IPS-15b (cell line): Measurements from ENCODE around the gene GHRH.

Experiments
- H3K27me3 ChIP-seq: one replicate; pipeline ENCODE4 v1.6.1; 2013; ENCODE audit warnings: low read length; ENCODE audit not compliant: control insufficient read depth, insufficient read depth
- H3K36me3 ChIP-seq: one replicate; pipeline ENCODE4 v1.6.1; 2013; ENCODE audit warnings: low read length; ENCODE audit not compliant: control insufficient read depth, insufficient read depth
- H3K4me1 ChIP-seq: one replicate; pipeline ENCODE4 v1.6.1; 2013; ENCODE audit warnings: mild to moderate bottlenecking, low read length; ENCODE audit not compliant: control insufficient read depth, insufficient read depth
- H3K4me3 ChIP-seq: one replicate; pipeline ENCODE4 v1.5.1; 2013; ENCODE audit warnings: low read depth, low read length
- H3K9ac ChIP-seq: one replicate; pipeline ENCODE4 v1.6.1; 2013; ENCODE audit warnings: low read depth, mild to moderate bottlenecking, low read length
- H3K9me3 ChIP-seq: one replicate; pipeline ENCODE4 v1.6.1; 2013; ENCODE audit warnings: mild to moderate bottlenecking, low read length; ENCODE audit not compliant: control insufficient read depth, insufficient read depth

GHRH gene

GRCh38 chr20:37243076-37243936, 18.3 kb downstream of the GHRH start:
- H3K36me3 ChIP-seq = peaks cover 45% of the 10 kb centered on the region
- peak overlapping the region; percentile 24 for H3K9ac ChIP-seq
- H3K27me3 ChIP-seq = no peaks in the 10 kb centered on the region
- peaks cover 8% of the 10 kb centered on the region for H3K4me1 ChIP-seq
- H3K4me3 ChIP-seq = no peak overlapping the region
- no peaks in the 10 kb centered on the region for H3K9me3 ChIP-seq

GRCh38 chr20:37242503-37242902, 19.1 kb downstream of the GHRH start:
- Histone ChIP-seq H3K9me3 (no peaks in the 10 kb centered on the region), H3K4me3 (no peak overlapping the region), H3K4me1 (peaks cover 8% of the 10 kb centered on the region), H3K36me3 (peaks cover 52% of the 10 kb centered on the region), H3K9ac (no peak overlapping the region), H3K27me3 (no peaks in the 10 kb centered on the region)

GRCh38 chr20:37240337-37241067, 21.1 kb downstream of the GHRH start:
- H3K36me3 ChIP-seq = peaks cover 68% of the 10 kb centered on the region

GRCh38 chr20:37238935-37239451, 22.6 kb downstream of the GHRH start:
- peaks cover 79% of the 10 kb centered on the region for H3K36me3 ChIP-seq
- H3K9ac ChIP-seq = no peak overlapping the region
- no peaks in the 10 kb centered on the region for H3K9me3 ChIP-seq
- H3K4me1 ChIP-seq = no peaks in the 10 kb centered on the region
- no peak overlapping the region for H3K4me3 ChIP-seq
- H3K27me3 ChIP-seq = no peaks in the 10 kb centered on the region

More at GRCh38 chr20:37240337-37241067, 21.1 kb downstream of the GHRH start:
- peaks cover 7% of the 10 kb centered on the region for H3K4me1 ChIP-seq
- H3K9ac ChIP-seq = no peak overlapping the region
- H3K9me3 ChIP-seq = no peaks in the 10 kb centered on the region
- no peak overlapping the region for H3K4me3 ChIP-seq
- no peaks in the 10 kb centered on the region for H3K27me3 ChIP-seq

GRCh38 chr20:37238426-37238825, 23.2 kb downstream of the GHRH start:
- Histone ChIP-seq H3K9ac (no peak overlapping the region), H3K27me3 (no peaks in the 10 kb centered on the region), H3K4me1 (no peaks in the 10 kb centered on the region), H3K36me3 (peaks cover 74% of the 10 kb centered on the region), H3K4me3 (no peak overlapping the region), H3K9me3 (no peaks in the 10 kb centered on the region)

GRCh38 chr20:37237656-37238055, 24.0 kb downstream of the GHRH start:
- no peaks in the 10 kb centered on the region for H3K9me3 ChIP-seq
- no peaks in the 10 kb centered on the region for H3K27me3 ChIP-seq
- H3K4me3 ChIP-seq = no peak overlapping the region
- H3K9ac ChIP-seq = no peak overlapping the region
- H3K36me3 ChIP-seq = peaks cover 73% of the 10 kb centered on the region
- H3K4me1 ChIP-seq = no peaks in the 10 kb centered on the region

- peaks cover 72% of the 10 kb centered on the region for H3K36me3 ChIP-seq
- H3K4me1 ChIP-seq = no peaks in the 10 kb centered on the region
- H3K27me3 ChIP-seq = no peaks in the 10 kb centered on the region
- H3K9me3 ChIP-seq = no peaks in the 10 kb centered on the region
- H3K9ac ChIP-seq = no peak overlapping the region
- no peak overlapping the region for H3K4me3 ChIP-seq
Observed at GRCh38 chr20:37236462-37236861, 25.2 kb downstream of the GHRH start.

- peaks cover 69% of the 10 kb centered on the region for H3K36me3 ChIP-seq
- H3K4me1 ChIP-seq = peaks cover 9% of the 10 kb centered on the region
- H3K4me3 ChIP-seq = no peak overlapping the region
- no peaks in the 10 kb centered on the region for H3K27me3 ChIP-seq
- no peak overlapping the region for H3K9ac ChIP-seq
- H3K9me3 ChIP-seq = no peaks in the 10 kb centered on the region
Observed at GRCh38 chr20:37235065-37235464, 26.5 kb downstream of the GHRH start.

- Histone ChIP-seq H3K4me3 (no peak overlapping the region), H3K27me3 (no peaks in the 10 kb centered on the region), H3K36me3 (peaks cover 66% of the 10 kb centered on the region), H3K9me3 (no peaks in the 10 kb centered on the region), H3K4me1 (peaks cover 15% of the 10 kb centered on the region), H3K9ac (no peak overlapping the region)
Observed at GRCh38 chr20:37234254-37234581, 27.4 kb downstream of the GHRH start.

GRCh38 chr20:37233548-37234253, 27.9 kb downstream of the GHRH start:
- H3K9me3 ChIP-seq = no peaks in the 10 kb centered on the region
- H3K9ac ChIP-seq = no peak overlapping the region
- H3K27me3 ChIP-seq = no peaks in the 10 kb centered on the region
- H3K4me1 ChIP-seq = peaks cover 19% of the 10 kb centered on the region
- no peak overlapping the region for H3K4me3 ChIP-seq
- peaks cover 65% of the 10 kb centered on the region for H3K36me3 ChIP-seq

- Histone ChIP-seq H3K4me3 (no peak overlapping the region), H3K4me1 (peaks cover 23% of the 10 kb centered on the region), H3K36me3 (peaks cover 65% of the 10 kb centered on the region)
Observed at GRCh38 chr20:37231947-37232630, 29.5 kb downstream of the GHRH start.

More at GRCh38 chr20:37231947-37232630, 29.5 kb downstream of the GHRH start:
- Histone ChIP-seq H3K27me3 (no peaks in the 10 kb centered on the region), H3K9me3 (no peaks in the 10 kb centered on the region), H3K9ac (no peak overlapping the region)
